ENCODE data around the gene PTGR3. TPM values are rescaled to one million over a fixed set of nuclear protein-coding genes. Genes with fewer than 3 reads are reported as not detected.

PTGR3 gene
- total RNA-seq, 2 experiments from 2014 or later: 1.8 to 14.9 TPM

- no peak overlapping the region for H3K4me3 ChIP-seq (ENCODE audit: low read depth, low read length, poor library complexity, severe bottlenecking)
- no TSS peak for BruUV-seq (replicated peaks)
- no peaks in the 10 kb centered on the region for H3K79me2 ChIP-seq (ENCODE audit: insufficient read depth, low read depth, low read length)
- H4K20me1 ChIP-seq (ENCODE audit: insufficient read depth, low read length): no peaks in the 10 kb centered on the region
- no peaks in the 10 kb centered on the region for H3K4me1 ChIP-seq (ENCODE audit: insufficient read depth, low read length, poor library complexity, severe bottlenecking)
- H3K36me3 ChIP-seq (ENCODE audit: insufficient read depth, low read length): no peaks in the 10 kb centered on the region
- no peak overlapping the region for H2AFZ ChIP-seq (ENCODE audit: low read length)
- DNase-seq (ENCODE audit: low spot score): no peak
- no peaks in the 10 kb centered on the region for H3K9me2 ChIP-seq (ENCODE audit: insufficient read depth, low read length)
- intact Hi-C loops (cut with micrococcal nuclease; ENCODE audit: unreplicated experiment): no loop called here
- POLR2A ChIA-PET: interaction anchor here (0.6 kb wide), 1 partner anchor 28 kb away, joined by 3 read pairs; no protein-coding TSS in a partner anchor
- no peaks in the 10 kb centered on the region for H3K9me3 ChIP-seq (ENCODE audit: low read length)
- TF ChIP-seq EZH2phosphoT487 (IDR thresholded peaks at IDR 0.05; ENCODE audit: borderline replicate concordance, low read depth, low read length): no peak
- TF ChIP-seq CTCF (conservative IDR thresholded peaks at IDR 0.05; ENCODE audit: low read length): no peak
- H3K4me2 ChIP-seq (ENCODE audit: low read length): no peak overlapping the region
- H3K27ac ChIP-seq (ENCODE audit: low read depth, low read length, poor library complexity, severe bottlenecking): no peak overlapping the region
- CTCF ChIA-PET (ENCODE audit: unreplicated experiment): no interaction called here
Observed at GRCh38 chr18:75234901-75235300, 26.0 kb upstream of the PTGR3 start.

GRCh38 chr18:75231053-75231406 is 22.1 kb upstream of the PTGR3 start:
- no TSS peak for BruUV-seq (replicated peaks)
- POLR2A ChIA-PET: interaction anchor here (1.2 kb wide), 1 partner anchor 23 kb away, joined by 3 read pairs; no protein-coding TSS in a partner anchor

More at GRCh38 chr18:75231053-75231406, 22.1 kb upstream of the PTGR3 start:
- Histone ChIP-seq H4K20me1 (ENCODE audit: insufficient read depth, low read length) (no peaks in the 10 kb centered on the region), H3K27ac (ENCODE audit: low read depth, low read length, poor library complexity, severe bottlenecking) (no peak overlapping the region), H3K4me2 (ENCODE audit: low read length) (no peak overlapping the region), H2AFZ (ENCODE audit: low read length) (no peak overlapping the region), H3K36me3 (ENCODE audit: insufficient read depth, low read length) (no peaks in the 10 kb centered on the region), H3K9me2 (ENCODE audit: insufficient read depth, low read length) (no peaks in the 10 kb centered on the region), H3K79me2 (ENCODE audit: insufficient read depth, low read depth, low read length) (no peaks in the 10 kb centered on the region), H3K9me3 (ENCODE audit: low read length) (no peaks in the 10 kb centered on the region), H3K4me3 (ENCODE audit: low read depth, low read length, poor library complexity, severe bottlenecking) (no peak overlapping the region), H3K4me1 (ENCODE audit: insufficient read depth, low read length, poor library complexity, severe bottlenecking) (no peaks in the 10 kb centered on the region)
- no peak for DNase-seq (ENCODE audit: low spot score)
- CTCF ChIA-PET (ENCODE audit: unreplicated experiment): no interaction called here
- intact Hi-C loops (cut with micrococcal nuclease; ENCODE audit: unreplicated experiment): no loop called here
- no peak for TF ChIP-seq EZH2phosphoT487 (IDR thresholded peaks at IDR 0.05; ENCODE audit: borderline replicate concordance, low read depth, low read length)
- TF ChIP-seq CTCF (conservative IDR thresholded peaks at IDR 0.05; ENCODE audit: low read length): no peak

Measured in OCI-LY7 (cell line).